IMR-90 (cell line): Measurements from ENCODE around the gene LEPR.

ENCODE experiments used
- BHLHE40 ChIP-seq: fragments of 150-350 bp; IDR thresholded peaks from 2 replicates; pipeline ENCODE4 v1.6.1; 2016; ENCODE audit warnings: mild to moderate bottlenecking, low read depth, low read length
- CEBPB ChIP-seq: IDR thresholded peaks from 2 replicates; pipeline ENCODE4 v1.6.1; 2012; ENCODE audit warnings: low read depth, low read length, improper control_type of control experiment
- CHD1 ChIP-seq: IDR thresholded peaks from 2 replicates; pipeline ENCODE4 v1.6.1; 2012; ENCODE audit warnings: low read depth, low read length, improper control_type of control experiment
- ELK1 ChIP-seq: fragments of 150-350 bp; IDR thresholded peaks from 2 replicates; pipeline ENCODE4 v1.6.1; 2016; ENCODE audit warnings: low read depth, mild to moderate bottlenecking, low read length, moderate library complexity, borderline replicate concordance
- MAFK ChIP-seq: IDR thresholded peaks from 2 replicates; pipeline ENCODE4 v1.6.1; 2012; ENCODE audit warnings: low read depth, low read length, improper control_type of control experiment
- MAZ ChIP-seq: IDR thresholded peaks from 2 replicates; pipeline ENCODE4 v1.6.1; 2012; ENCODE audit warnings: low read depth, mild to moderate bottlenecking, low read length, improper control_type of control experiment, moderate library complexity, borderline replicate concordance
- POLR2A ChIP-seq: IDR thresholded peaks from 2 replicates; pipeline ENCODE4 v1.6.1; 2012; ENCODE audit warnings: mild to moderate bottlenecking, low read depth, low read length
- RAD21 ChIP-seq: IDR thresholded peaks from 2 replicates; pipeline ENCODE4 v1.6.1; 2012; ENCODE audit warnings: low read length, improper control_type of control experiment
- RFX5 ChIP-seq: IDR thresholded peaks from 2 replicates; pipeline ENCODE4 v1.8.0; 2012; ENCODE audit warnings: low read depth, mild to moderate bottlenecking, low read length, moderate library complexity
- SMC3 ChIP-seq: fragments of 150-350 bp; IDR thresholded peaks from 2 replicates; pipeline ENCODE4 v1.6.1; 2016; ENCODE audit warnings: low read depth, mild to moderate bottlenecking, antibody characterized with exemption, low read length, moderate library complexity
- USF2 ChIP-seq: fragments of 150-350 bp; IDR thresholded peaks from 2 replicates; pipeline ENCODE4 v1.6.1; 2017; ENCODE audit warnings: mild to moderate bottlenecking, antibody characterized with exemption, low read length, low read depth
- TF ChIP-seq, protein P1 (sequence below): conservative IDR thresholded peaks from 2 replicates; pipeline ENCODE4 v1.5.1; 2012; ENCODE audit warnings: mild to moderate bottlenecking, low read depth, low read length, improper control_type of control experiment

DNA sequence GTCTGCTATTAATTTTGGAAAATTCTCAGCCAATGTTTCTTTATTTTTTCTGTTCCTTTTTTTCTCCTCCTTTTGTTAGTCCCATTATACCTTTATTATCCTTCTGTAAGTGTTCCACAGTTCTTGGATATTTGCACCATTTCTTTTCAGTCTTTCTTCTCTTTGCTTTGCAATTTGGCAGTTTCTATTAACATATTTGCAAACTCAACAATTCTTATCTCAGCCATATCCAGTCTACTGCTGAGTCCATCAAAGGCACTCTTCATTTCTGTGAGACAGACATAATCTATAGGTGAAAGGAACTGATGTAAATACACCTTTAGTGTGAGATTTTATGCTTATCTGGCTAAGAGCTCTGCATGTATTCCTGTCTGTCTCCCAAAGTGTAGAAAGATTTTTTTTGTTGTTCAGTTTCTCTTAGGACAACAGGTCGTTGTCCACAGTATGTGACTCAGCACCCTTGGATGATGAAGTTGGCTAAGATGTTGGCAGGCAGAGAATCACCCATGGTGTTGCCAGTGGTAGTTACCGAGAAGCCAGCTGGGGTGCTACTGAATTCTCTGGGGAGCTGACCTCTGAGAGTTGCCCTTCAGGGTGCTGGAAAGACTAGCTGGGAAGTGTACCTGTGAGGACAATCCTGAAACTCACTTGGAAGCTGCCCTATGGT lies 38.4 kb downstream of the LEPR start:
- TF ChIP-seq POLR2A (no peak), ELK1 (no peak), MAZ (no peak), BHLHE40 (no peak), USF2 (no peak), RAD21 (no peak), CEBPB (no peak), SMC3 (no peak), CHD1 (no peak), MAFK (0 out of 2 replicates have a peak, but pooled peaks have one; percentile 2), RFX5 (no peak)
- TF ChIP-seq, protein P1, sequence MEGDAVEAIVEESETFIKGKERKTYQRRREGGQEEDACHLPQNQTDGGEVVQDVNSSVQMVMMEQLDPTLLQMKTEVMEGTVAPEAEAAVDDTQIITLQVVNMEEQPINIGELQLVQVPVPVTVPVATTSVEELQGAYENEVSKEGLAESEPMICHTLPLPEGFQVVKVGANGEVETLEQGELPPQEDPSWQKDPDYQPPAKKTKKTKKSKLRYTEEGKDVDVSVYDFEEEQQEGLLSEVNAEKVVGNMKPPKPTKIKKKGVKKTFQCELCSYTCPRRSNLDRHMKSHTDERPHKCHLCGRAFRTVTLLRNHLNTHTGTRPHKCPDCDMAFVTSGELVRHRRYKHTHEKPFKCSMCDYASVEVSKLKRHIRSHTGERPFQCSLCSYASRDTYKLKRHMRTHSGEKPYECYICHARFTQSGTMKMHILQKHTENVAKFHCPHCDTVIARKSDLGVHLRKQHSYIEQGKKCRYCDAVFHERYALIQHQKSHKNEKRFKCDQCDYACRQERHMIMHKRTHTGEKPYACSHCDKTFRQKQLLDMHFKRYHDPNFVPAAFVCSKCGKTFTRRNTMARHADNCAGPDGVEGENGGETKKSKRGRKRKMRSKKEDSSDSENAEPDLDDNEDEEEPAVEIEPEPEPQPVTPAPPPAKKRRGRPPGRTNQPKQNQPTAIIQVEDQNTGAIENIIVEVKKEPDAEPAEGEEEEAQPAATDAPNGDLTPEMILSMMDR: no peak
